Tibial nerve (tissue), 4 donors: ENCODE results near the gene AP2A2.

Experiments used
- EP300 ChIP-seq, 2 donors: sonication (generic); formaldehyde crosslinking; IDR thresholded peaks; one replicate each; pipeline ENCODE4 v1.6.1; 2017; ENCODE audit warnings: antibody characterized with exemption in 2 of 2, mild to moderate bottlenecking in 1 of 2
- POLR2A ChIP-seq, 2 donors: fragments of 450-650 bp; IDR thresholded peaks; one replicate each; pipeline ENCODE4 v1.6.1; 2017; ENCODE audit warnings: antibody characterized with exemption in 2 of 2, mild to moderate bottlenecking in 2 of 2, moderate library complexity in 2 of 2
- TF ChIP-seq, protein P1 (sequence below), 5 experiments: fragments of 200-600 bp in 3 of 5; fragments of 450-650 bp in 2 of 5; sonication (generic) in 3 of 5; IDR thresholded peaks; one replicate each; pipeline ENCODE4 v1.5.1; 2016 to 2019; ENCODE audit warnings: antibody characterized with exemption in 5 of 5, mild to moderate bottlenecking in 3 of 5, moderate library complexity in 2 of 5

DNA sequence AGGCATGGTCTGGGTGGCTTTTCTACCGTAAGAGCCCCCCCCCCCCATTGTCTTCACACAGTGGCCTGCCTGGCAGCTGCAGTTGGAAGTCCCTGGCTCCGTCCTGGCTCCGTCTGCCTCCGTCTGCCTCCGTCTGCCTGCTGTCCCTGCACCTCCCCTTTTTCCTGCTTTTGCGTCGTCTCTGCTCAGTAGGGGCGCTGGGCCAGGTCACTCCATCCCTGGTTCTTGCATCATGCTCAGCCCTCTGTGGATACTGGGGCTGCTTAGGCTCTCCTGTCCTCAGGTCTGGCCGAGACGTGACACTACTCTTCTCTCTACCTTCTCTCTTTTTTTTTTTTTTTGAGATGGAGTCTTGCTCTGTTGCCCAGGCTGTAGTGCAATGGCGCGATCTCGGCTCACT, 27.8 kb downstream of the AP2A2 start:
- TF ChIP-seq, protein P1, sequence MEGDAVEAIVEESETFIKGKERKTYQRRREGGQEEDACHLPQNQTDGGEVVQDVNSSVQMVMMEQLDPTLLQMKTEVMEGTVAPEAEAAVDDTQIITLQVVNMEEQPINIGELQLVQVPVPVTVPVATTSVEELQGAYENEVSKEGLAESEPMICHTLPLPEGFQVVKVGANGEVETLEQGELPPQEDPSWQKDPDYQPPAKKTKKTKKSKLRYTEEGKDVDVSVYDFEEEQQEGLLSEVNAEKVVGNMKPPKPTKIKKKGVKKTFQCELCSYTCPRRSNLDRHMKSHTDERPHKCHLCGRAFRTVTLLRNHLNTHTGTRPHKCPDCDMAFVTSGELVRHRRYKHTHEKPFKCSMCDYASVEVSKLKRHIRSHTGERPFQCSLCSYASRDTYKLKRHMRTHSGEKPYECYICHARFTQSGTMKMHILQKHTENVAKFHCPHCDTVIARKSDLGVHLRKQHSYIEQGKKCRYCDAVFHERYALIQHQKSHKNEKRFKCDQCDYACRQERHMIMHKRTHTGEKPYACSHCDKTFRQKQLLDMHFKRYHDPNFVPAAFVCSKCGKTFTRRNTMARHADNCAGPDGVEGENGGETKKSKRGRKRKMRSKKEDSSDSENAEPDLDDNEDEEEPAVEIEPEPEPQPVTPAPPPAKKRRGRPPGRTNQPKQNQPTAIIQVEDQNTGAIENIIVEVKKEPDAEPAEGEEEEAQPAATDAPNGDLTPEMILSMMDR (IDR thresholded peaks at IDR 0.05): no peak
- TF ChIP-seq POLR2A (IDR thresholded peaks at IDR 0.05) (no peak), EP300 (IDR thresholded peaks at IDR 0.05) (no peak)
